Medulla oblongata (tissue), 1 donor: Measurements from ENCODE around the gene FOXK1.
"Not testable (repeated sequence)": the region's sequence is repeated elsewhere in the genome, so short reads cannot be mapped to it uniquely, and the experiment has no call there.

Experiments used
- DNase-seq: peaks from one replicate; pipeline ENCODE4 v3.0.0-alpha.2; 2015; ENCODE audit errors: extremely low spot score

FOXK1 gene

DNA sequence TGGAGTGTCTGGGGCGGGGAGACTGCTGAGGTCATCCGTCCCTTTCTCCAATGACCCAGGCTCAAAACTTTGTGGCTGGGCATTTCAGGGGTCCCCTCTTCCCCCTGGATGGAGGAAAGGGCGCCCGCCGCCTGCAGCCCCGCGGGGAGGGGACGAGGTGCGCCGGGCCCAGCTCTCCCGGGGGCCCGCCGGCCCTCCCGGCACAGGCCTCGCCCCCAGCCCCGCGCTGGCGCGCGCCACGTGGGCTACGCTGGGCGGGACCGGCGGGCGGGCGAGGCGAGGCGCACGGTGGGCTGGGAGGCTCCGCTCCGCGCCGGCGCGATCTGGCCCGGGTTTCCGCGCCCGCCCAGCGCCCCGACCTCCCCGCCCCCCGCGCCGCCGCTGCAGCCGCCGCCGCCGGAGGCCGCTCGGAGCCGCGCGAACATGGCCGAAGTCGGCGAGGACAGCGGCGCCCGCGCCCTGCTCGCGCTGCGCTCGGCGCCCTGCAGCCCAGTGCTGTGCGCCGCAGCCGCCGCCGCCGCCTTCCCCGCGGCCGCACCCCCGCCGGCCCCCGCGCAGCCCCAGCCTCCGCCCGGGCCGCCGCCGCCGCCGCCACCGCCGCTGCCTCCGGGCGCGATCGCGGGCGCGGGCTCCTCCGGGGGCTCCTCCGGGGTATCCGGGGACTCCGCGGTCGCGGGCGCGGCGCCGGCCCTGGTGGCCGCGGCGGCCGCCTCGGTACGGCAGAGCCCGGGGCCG is at the start of gene FOXK1:
TSS of gene FOXK1 (plus strand) at position 410 of the 735 bp plus-strand sequence. CDS start at position 424, 14 bp downstream.
- peak; percentile 76 for DNase-seq

DNA sequence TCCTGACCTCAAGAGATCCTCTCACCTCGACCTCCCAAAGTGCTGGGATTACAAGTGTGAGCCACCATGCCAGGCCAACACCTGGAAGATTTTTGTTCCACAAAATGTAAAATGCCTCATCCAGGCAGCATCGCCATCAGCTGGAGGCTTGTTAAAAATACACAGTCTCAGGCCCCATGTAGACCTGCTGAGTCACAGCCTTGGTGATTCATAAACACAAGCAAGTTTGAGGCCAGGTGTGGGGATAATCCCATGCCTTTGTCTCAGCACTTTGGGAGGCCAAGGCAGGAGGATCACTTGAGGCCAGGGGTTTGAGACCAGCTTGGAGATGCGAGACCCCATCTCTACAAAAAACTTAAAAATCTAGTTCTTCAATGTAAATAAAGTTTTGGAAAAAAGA is 49.1 kb upstream of the FOXK1 start:
- DNase-seq = no peak

DNA sequence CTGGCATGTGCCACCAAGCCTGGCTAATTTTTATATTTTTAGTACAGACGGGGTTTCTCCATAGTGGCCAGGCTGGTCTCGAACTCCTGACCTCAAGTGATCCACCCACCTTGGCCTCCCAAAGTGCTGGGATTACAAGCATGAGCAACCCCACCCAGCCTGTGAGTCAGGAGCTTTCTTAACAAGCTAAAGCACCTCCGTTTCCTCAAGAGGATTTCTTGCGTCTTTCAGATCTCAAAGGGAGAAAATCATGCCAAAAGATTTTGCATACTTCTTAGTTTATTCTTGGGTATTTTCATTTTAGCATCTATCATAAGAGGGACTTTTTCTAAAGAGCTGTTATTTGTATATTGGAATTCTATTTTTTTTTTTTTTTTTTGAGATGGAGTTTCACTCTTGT is 47.9 kb upstream of the FOXK1 start:
- no peak for DNase-seq

DNA sequence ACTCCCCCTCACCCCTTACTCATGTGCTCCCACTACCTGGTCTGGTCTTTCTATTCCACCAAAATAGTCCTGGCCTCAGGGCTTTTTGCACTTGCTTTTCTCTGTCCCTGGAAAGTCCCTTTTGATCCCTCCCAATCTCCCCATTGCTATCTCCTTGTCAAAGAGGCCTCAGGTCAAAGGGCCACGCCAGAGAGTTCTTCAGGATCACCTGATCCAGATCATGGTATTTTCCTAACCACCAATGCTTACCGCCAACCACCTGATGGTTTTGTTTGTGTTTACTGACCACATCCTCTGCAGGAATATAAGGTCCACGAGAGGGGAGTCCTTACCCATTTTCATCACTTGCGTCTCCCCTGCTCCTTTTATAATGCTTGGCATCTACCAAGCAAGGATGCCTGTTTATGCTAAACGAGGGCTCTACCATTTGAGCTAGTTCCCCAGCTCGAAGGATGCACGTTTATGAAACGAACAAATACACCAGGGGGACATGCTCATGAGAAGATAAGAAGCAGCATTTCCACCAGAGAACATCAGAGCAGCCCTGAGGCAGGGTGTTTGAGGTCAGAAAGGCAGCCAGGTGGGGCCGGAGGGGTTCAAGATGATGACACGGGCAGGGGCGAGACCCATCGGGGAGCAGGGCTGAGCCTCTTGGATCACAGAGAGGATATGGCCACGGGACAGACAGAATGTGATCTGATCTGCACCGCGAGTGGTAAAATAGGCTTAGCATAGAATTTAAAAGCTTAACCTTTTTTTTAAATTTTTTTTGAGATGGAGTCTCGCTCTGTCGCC is 43.1 kb upstream of the FOXK1 start:
- DNase-seq = no peak

DNA sequence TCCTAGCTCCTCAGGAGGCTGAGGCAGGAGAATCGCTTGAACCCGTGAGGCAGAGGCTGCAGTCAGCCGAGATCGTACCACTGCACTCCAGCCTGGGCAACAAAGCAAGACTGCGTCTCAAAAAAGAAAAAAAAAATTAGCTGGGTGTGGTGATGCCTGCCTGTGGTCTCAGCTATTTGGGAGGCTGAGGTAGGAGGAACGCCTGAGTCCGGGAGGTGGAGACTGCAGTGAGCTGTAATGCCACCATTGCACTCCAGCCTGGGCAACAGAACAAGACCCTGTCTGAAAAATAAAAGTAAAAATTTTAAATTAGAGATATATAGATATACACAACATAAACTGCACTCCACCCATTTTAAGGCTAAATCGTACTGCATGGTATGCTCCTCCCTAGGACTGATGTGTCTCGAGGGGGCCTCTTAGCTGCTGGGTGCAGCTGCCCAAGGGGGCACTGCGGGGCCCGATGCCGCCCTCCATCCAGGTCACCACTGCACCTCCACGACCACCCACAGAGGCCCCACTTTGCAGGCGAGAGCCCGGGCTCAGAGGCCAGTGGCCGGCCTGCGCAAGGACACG is 40.9 kb upstream of the FOXK1 start:
- no peak for DNase-seq

DNA sequence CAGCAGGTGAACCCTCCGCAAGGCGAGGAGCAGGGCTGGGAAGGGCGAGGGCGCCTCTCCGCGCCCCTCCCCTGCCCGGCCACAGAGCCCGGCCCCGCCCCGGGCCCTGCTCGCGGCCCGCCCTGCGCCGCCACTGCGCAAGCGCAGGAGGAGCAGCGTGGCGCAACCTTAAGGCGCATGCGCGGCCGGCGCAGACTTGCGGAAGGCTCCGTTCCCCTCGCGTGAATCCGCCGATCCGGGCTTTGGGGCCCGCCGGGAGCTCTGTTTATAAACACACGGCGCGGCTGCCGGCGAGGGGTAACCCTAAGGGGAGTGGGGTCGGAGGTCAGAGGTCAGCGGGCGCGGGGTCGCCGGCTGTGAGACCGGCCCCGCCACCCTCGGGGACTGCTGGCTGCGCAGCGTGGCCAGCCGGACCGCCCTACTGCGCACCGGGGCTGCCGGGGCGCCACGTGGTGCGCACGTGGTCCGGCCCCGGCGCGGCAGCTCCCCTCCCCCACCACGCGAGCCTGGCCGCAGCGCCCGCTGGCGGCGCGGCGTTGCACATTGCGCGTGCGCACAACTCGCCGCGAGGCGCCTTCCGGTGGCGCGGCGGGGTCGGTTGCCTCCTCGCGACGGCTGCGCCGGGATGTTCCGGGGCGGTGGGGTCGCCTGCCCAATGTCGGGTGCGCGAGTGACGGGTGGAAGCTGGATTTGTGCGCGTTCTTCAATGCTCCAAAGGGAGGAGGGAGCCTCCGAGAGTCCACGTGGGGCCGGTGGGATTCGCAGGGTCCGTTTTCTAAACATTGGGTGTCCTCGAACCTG is 40.2 kb upstream of the FOXK1 start:
- peak; percentile 94 for DNase-seq

DNA sequence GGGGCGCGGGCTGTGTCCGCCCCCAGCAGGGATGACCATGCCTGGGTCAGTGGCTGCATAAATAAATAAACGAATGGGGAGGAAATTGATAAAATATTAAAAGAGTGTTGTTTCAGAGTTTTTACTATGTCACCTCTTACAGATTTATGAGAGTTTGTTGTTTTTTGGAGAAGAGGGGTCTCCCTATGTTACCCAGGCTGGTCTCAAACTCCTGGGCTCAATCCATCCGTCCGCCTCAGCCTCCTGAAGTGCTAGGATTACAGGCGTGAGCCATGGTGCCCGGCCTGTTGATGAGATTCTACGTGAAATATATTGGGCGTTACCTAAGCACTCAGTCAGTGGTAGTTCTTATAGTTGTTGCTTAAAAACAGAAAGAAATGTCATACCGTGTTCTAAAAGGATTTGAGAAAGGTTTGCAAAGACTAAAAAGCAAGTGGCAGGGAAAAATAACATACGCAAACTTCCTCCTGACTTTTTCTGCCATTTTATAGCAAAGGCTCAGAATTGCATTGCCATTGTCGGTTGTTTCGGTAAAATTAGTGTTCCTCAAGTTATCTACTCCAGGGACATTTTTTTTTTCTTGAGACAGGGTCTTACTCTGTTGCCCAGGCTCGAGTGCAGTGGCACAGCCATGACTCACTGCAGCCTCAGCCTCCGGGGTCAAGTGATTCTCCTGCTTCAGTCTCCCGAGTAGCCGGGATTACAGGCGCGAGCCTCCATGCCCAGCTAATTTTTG is 39.5 kb upstream of the FOXK1 start:
- DNase-seq = peak; percentile 21

DNA sequence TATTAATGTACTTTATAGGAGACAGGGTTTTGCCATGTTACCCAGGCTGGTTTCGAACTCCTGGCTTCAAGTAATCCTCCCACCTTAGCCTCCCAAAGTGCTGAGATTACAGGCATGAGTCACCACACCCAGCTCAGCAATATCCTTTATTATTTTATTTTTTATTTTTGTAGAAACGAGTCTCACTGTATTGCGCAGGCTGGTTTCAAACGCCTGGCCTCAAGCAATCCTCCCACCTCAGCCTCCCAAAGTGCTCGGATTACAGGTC is 39.0 kb upstream of the FOXK1 start:
- DNase-seq = not testable (repeated sequence)

DNA sequence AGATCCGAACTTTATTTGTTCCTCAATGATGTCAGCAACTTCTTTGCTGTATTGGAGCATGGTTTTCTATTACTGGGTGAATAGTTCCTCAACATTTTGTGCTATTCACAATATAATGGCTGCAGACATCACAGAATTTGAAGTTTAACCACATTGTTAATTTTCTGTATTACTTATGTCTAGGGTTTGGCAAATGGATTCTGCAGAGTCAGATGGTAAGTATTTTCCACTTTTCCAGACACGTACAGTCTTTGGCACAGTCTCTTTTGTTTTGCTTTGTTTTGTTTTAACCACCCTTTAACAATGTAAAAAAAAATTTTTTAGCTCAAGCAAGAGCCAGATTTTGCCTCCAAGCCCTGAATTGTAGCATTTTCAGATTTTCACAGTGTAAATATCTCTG is 36.8 kb upstream of the FOXK1 start:
- no peak for DNase-seq

DNA sequence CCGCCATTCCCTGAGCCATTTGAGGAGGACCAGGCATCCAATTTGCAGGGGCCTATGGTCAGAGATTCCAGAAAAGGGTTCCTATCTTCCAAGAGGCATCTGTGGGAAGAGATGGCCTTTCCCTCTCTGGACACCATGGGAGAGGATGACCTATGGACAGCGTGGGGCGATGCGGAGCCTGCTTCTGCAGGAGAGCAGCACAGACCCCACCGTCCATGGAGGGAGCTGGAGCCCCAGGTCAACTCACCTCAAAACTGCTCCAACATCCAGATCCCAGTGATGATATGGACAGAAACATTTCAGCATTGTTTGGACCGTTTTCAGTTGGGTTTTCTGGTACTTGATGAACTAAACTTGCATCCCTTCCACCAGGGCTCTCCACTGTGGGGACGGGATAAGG is 34.0 kb upstream of the FOXK1 start:
- DNase-seq = no peak

DNA sequence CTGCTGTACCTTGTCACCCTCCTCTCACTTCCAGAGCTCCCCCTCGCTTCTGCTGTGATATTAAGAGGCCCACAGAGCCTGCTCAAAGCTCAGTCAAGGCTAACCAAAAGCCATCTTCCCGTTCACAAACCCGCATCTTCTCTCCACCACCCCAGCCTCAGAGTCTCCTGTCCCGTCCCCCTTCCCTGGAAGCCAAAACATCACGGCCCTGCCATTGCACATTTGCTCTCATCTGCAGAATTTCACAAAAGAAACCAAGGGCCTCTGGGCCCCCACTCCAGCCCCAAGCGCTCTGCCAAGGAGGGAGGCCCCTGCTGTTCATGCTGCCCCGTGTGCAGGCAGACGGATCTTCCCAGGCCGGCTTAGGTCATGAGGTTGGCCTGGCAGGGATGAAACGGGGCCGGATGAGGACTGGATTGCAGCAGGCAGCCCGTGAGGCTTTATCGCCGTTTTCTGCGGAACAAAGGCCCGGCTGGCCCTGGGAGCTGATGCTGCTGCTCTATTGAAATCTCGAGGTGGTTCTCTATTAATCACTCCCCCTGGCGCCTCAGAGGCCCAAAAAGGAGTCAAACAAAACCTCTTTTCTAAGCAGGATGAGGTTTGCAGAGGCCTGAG is 31.6 kb upstream of the FOXK1 start:
- DNase-seq = peak; percentile 66

DNA sequence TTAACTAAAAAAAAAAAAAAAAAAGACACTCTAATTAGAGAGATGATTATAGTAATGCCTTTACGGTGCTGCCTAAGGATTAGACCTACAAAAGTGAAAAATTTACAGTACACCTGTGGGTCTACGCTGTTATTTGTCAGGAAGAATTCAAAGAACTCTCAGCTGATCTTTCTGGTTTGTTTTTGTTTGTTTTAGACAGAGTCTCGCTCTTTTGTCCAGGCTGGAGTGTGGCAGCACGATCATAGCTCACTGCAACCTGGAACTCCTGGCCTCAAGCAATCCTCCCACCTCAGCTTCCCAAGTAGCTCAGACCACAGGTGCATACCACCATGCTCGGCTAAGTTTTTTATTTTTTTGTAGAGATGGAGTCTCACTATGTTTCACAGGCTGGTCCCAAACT is 28.3 kb upstream of the FOXK1 start:
- no peak for DNase-seq

DNA sequence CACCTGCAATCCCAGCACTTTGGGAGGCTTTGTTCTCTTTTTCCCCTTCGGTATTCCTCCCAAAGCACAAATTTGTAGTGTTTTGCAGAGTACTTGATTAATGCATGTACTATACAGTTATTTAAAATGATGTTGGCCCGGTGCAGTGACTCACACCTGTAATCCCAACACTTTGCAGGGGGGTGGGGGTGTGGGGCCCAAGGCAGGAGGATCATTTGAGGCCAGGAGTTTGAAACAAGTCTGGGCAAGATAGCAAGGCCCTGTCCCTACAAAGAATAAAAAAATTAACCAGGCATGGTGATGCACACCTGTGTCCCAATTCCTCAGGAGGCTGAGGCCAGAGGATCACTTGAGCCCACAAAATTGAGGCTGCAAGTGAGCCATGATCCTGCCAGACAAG is 26.8 kb upstream of the FOXK1 start:
- DNase-seq = no peak

DNA sequence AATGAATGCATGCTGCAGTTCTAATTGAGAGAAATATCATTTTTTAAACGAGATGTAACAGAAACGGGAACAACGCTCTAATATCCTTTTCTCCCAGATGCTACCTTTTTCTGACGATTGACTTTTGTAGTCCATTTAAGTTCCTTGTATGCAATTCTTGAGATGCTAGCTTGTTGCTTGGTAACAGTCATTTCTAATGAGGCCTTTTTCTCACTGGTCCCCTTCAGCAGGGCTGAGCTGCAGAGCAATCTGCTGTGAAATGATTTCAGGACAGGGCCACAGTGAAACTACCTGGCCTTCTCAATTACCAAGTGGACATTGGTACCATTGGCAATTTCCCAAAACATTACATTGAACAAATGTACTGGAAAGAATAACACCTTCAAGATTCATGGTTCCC is 26.2 kb upstream of the FOXK1 start:
- DNase-seq = no peak

DNA sequence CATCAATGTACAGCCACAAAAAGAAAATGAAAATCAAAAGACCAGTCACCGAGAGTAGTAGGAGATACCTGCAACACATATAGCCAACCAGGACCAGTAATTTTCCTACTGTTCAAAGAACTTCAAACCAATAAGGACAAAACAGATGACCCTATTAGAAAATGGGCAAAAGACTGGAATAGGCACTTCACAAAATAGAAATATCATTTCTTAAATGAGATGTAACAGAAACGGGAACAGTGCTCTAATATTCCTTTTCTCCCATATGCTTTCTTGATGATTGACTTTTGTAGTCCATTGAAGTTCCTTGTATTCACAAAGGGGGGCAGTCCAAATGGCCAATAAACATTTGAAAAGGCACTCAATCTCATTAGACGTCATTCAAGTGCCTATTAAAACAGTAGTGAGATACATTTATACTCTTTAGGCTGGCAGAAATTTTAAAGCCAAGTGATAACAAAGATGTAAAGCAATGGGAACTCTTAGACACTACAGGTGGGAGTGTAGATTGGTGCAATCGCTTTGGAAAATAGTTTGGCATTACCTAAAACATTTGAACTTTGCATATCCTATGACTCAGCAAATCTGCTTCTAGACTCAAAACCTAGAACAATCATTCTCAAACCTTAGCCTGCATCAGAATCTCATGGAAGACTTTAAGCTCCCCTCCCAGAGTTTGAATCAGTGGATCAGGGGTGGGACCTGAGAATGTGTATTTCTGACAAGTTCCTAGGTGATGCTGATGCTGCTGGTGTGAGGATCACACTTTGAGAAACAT is 24.3 kb upstream of the FOXK1 start:
- DNase-seq = no peak

DNA sequence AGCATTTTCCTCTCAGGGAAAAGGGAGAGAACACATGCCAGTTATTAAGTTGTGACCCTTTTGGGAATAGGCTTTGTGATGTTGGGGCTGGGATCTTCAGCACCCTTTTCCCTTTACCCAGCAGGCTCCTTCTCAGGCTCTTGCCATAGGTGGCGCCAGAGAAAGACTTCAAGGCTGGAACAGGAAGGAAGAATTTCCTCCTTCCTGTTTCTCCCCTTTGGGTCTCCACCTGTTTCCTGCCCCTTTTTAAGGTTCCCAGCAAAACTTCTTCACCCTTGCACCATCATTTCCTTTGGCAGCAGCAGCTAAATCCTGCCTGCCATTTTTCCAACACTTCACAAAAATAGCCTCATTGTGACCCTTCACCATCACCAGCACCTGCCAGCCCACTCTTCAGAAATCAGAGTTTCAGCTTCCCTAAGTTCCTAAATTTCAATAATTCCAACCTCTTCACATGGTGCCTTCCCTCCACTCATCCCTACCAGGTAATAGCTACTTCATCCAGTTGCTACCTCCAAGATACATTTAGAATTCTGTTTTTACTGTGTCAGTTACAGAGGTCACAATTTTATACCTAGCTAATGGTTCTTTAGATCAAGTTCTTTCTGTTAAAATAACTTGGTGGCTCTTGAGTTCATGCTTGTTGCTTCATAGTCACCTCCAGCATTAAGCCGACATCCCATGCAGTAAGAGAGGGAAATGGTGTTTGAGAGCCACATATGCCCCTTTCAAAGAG is 22.4 kb upstream of the FOXK1 start:
- no peak for DNase-seq

DNA sequence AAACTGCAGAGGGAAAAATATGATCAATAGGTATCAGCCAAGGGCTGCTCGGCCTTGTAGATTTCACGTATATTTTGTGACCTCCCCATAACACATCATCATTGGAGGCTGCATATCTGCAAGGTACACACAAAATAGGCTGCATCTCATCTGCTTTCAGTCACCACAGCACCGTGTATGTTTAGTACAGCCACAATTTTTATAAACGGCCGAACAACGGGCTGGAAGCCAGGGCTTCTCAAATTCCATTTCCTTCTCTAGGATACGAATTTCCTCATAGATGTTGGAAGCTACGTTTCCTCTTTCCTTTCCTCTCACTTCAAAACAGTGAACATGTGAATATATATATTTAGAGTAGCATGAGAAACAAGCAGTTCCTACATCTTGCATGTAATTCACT is 20.2 kb upstream of the FOXK1 start:
- no peak for DNase-seq

DNA sequence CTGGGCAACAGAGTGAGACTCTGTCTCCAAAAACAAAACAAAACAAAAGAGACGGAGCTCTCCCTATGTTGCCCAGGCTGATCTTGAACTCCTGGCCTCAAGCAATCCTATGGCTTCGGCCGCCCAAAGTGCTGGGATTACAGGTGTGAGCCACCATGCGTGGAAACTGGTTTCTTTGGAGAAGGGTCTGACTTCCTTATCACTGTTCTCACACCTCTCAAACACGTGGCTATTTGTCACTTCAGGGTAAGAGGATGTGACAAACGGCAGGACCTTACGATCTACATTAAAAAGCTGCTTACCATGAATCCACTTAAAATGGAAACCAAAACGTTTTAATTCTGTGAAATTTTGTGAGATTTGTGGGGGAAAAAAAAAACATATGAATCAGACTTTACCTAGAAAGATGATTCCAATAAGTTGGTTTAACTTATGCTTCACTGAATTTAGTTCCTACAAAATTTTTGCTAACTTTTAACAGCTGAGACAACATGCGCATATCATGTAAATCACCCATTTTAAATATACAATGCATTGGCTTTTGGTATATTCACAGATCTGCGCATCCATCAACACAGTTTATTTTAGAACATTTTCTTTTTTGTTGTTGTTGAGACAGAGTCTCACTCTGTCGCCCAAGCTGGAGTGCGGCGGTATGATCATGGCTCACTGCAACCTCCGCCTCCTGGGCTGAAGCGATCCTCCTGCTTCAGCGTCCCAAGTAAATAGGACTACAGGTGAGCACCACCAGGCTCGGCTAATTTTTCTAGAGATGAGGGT is 18.7 kb upstream of the FOXK1 start:
- DNase-seq = no peak

DNA sequence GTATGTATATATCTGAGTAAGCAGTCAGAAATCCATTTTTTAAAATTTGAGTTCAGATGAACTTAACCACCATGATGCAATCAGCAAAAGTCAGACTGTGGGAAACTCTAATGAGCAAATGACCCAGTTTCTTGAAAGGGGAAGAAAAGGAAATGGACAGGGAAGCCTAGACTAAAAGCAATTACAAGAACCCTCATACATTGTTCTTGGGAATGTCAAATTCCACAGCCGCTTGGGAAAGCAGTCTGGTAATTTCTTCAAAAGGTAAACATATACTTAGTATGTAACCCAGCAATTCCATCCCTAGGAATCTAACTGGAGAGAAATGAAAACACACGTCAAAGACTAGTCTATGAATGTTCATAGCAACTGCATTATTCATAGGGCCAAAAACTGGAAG is 16.4 kb upstream of the FOXK1 start:
- no peak for DNase-seq
